OCI-LY7 (cell line): ENCODE results near the gene DCPS.

Source experiments
- CTCF ChIP-seq: fragments of 200-600 bp; sonication (generic); conservative IDR thresholded peaks from 2 replicates; pipeline ENCODE4 v1.5.1; 2014; ENCODE audit warnings: mild to moderate bottlenecking, antibody characterized with exemption, low read length, moderate library complexity, mixed read lengths
- EZH2phosphoT487 ChIP-seq: fragments of 200-600 bp; sonication (generic); IDR thresholded peaks from 2 replicates; pipeline ENCODE4 v1.6.1; 2018; ENCODE audit warnings: low read depth, borderline replicate concordance, mild to moderate bottlenecking, mixed run types, antibody characterized with exemption, low read length, moderate library complexity, mixed read lengths

GRCh38 chr11:126279191-126279590 lies 24.7 kb upstream of the DCPS start:
- TF ChIP-seq CTCF = no peak
- TF ChIP-seq EZH2phosphoT487 = no peak
